Duodenal mucosa (tissue), 2 donors: ENCODE measurements around the gene BRD9.

Source experiments
- H3K27ac ChIP-seq: one replicate; pipeline ENCODE4 v1.7.0; 2013; ENCODE audit warnings: low read depth, low read length
- H3K27me3 ChIP-seq, 2 donors: one replicate each; pipeline ENCODE4 v1.7.0; 2013; ENCODE audit warnings: low read length in 2 of 2, control low read depth in 1 of 2; ENCODE audit not compliant: insufficient read depth in 2 of 2, control insufficient read depth in 1 of 2
- H3K36me3 ChIP-seq, 2 donors: one replicate each; pipeline ENCODE4 v1.7.0; 2013; ENCODE audit warnings: low read length in 2 of 2, control low read depth in 1 of 2; ENCODE audit not compliant: insufficient read depth in 2 of 2, control insufficient read depth in 1 of 2
- H3K4me1 ChIP-seq, 2 donors: one replicate each; pipeline ENCODE4 v1.7.0; 2013; ENCODE audit warnings: low read length in 2 of 2, control low read depth in 1 of 2; ENCODE audit not compliant: insufficient read depth in 2 of 2, control insufficient read depth in 1 of 2
- H3K4me3 ChIP-seq, 2 donors: one replicate each; pipeline ENCODE4 v1.7.0; 2013; ENCODE audit warnings: low read length in 2 of 2, low read depth in 1 of 2
- H3K9ac ChIP-seq, 2 donors: one replicate each; pipeline ENCODE4 v1.7.0; 2013; ENCODE audit warnings: low read length in 2 of 2, low read depth in 1 of 2
- H3K9me3 ChIP-seq, 2 donors: one replicate each; pipeline ENCODE4 v1.7.0; 2013; ENCODE audit warnings: low read length in 2 of 2, control low read depth in 1 of 2; ENCODE audit not compliant: control insufficient read depth in 1 of 2

The BRD9 gene

DNA sequence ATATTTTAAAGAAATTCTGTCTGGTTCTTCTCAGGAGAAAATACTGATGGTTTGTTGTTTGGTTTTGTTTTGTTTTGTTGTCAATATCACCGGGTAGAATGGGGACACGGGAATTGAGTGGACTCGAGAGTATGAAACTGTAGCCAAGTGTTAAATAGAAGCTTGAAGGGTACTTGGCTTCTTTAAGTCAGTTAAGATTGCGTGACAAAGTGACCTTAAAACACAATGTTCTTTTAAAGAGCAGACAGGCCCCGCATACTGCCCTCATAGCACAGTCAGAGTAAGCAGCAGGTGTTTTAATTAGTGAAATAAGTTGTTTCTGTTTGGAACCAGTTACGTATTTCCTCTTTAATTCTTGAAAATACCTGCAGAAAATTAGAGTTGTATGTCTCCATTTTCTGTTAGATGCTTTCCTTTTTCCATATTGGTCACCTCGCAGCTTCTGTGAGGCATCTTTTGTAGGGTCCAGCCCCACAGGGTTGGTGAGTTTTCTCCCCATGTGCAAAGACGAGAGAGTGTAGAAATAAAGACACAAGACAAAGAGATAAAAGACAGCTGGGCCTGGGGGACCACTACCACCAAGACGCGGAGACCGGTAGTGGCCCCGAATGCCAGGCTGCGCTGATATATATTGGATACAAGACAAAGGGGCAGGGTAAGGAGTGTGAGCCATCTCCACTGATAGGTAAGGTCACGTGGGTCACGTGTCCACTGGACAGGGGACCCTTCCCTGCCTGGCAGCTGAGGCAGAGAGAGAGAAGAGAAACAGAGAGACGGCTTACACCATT, 9.7 kb upstream of the BRD9 start:
- Histone ChIP-seq H3K27ac (no peak overlapping the region), H3K36me3 (peaks cover 0 to 3% of the 10 kb centered on the region in 2 donors), H3K9ac (no peak overlapping the region), H3K4me3 (no peak overlapping the region), H3K4me1 (no peaks in the 10 kb centered on the region), H3K27me3 (no peaks in the 10 kb centered on the region), H3K9me3 (no peaks in the 10 kb centered on the region)

DNA sequence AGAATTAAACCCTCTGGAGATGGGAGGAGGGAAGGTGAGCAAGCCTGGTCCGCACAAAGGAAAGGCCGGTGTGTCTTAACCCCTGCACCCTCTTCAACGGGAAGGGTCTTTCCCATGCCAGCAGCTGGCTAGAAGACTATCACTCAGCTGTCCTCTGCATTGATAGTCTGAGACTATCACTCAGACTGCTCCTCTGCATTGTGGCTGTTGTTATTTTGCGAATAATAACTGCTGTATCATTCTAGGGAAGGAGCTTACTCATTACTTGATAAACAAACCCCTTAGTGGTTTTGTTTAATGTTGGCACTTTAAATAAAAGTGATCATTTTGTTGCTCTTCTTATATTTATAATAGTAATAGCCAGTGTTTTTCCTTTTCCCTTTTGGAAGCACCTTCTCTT, 8.2 kb upstream of the BRD9 start:
- Histone ChIP-seq H3K36me3 (peaks cover 0 to 5% of the 10 kb centered on the region in 2 donors), H3K27me3 (no peaks in the 10 kb centered on the region), H3K9me3 (no peaks in the 10 kb centered on the region), H3K9ac (no peak overlapping the region), H3K27ac (no peak overlapping the region), H3K4me1 (no peaks in the 10 kb centered on the region), H3K4me3 (no peak overlapping the region)

DNA sequence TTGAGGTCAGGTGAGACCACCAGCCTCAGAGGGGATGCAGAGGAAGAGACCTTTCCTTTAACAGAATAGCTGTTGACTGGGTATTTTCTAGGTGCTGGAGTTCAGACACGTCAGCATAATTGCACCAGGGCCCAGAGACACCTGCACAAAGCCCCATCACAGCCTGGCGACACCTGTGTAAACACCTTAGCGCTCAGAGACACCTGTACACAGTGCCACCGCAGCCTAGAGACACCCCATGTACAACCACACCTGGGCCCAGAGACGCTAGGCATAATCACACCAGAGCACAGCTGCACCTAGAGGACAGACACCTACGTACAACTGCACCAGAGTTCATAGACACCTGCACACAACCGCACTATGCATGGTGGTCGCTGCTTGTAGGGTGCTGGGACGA, 1.1 kb upstream of the BRD9 start:
- Histone ChIP-seq H3K4me3 (peak overlapping the region; percentile 71 to 93), H3K36me3 (peaks cover 4 to 36% of the 10 kb centered on the region in 2 donors), H3K4me1 (peaks cover 22 to 26% of the 10 kb centered on the region in 2 donors), H3K27ac (no peak overlapping the region), H3K9me3 (no peaks in the 10 kb centered on the region), H3K9ac (peak overlapping the region in 1 of 2 donors; percentile 38), H3K27me3 (no peaks in the 10 kb centered on the region)

DNA sequence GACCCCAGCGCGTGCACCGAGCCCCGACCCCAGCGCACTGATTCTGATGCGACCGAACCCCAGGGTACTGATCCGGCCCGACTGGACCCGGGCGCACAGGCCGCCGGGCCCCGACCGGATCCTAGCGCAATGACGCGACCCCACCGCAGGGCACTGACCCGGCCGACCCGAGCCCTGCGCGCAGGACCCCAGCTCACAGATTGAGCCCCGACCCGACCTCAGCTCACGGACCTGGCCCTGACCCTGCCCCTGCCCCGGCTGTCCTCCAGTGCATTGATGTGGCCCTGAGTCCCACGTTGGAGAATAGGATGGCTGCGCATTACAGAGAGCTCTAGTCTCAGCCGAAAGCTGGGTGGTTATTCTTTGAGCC, 521 bp upstream of the BRD9 start:
- Histone ChIP-seq H3K9ac (peak overlapping the region in 1 of 2 donors; percentile 54), H3K27ac (no peak overlapping the region), H3K4me1 (peaks cover 22 to 26% of the 10 kb centered on the region in 2 donors), H3K9me3 (no peaks in the 10 kb centered on the region), H3K4me3 (peak overlapping the region; percentile 71 to 93), H3K27me3 (no peaks in the 10 kb centered on the region), H3K36me3 (peaks cover 4 to 42% of the 10 kb centered on the region in 2 donors)

DNA sequence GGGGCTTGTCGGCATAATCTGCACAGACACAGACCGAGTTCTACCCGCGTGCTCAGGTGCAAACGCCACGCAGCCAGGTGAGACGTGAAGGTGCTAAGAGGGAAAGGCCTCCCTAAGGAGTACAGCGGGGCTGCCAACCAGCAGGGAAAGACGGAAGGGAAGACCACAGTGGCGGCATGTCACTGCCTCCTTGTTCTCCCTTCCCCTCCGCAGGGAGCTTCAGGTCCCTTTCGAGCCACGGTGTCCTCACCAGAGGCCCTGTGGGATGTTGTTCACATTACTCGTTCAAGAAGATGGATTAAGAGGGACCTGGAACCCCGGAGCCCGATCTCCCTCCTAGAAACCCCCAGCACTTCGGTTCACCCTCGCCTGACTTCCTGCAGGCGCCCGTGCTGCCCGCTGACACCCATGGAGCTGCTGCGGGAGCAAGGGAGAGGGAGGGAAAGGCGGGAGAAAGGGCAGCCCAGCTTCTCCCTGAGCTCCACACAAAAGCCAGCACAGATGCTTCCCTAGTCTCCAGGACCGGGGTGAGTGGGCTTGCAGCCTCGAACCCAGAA, 686 bp downstream of the BRD9 start:
- Histone ChIP-seq H3K4me1 (peaks cover 22 to 26% of the 10 kb centered on the region in 2 donors), H3K9ac (peak overlapping the region; percentile 65 to 98), H3K36me3 (peaks cover 11 to 52% of the 10 kb centered on the region in 2 donors), H3K27me3 (no peaks in the 10 kb centered on the region), H3K9me3 (no peaks in the 10 kb centered on the region), H3K4me3 (peak overlapping the region; percentile 91 to 93), H3K27ac (peak overlapping the region; percentile 78)

DNA sequence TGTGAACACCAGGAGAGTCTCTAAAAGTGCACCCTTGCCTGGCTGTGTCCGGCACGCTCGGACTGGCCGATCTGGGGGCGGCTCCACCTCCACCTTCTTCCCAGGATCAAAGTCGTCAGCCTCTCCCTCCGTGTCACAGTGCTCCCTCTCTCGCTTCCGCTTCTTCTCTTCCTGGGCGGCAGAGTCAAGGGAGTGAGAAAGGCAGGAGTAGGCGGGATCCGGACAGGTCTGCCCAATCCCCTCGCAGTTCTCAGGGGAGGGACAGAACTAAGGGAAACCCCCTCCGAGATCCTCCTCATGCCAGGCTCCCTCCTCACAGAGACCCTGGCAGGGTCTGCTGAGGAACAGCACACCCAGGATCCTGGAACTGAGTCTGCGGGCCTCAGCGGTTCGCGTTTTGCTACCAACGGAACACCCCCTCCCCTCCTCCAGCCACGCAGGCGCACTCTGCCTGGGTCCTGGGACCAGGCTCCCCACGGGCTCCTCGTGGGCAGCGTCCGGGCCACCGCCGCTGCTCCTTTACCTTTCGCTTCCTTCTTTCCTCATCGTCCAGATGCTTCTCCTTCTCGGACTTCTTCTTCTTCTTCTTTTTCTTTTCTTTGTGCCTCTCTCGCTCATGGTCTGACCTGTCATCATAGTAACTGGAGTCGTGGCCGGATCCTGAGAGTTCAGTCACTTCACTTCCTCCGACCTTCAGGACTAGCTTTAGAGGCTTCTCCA, 1.3 kb downstream of the BRD9 start:
- H3K27ac ChIP-seq = no peak overlapping the region
- peak overlapping the region; percentile 65 to 98 for H3K9ac ChIP-seq
- peaks cover 17 to 55% of the 10 kb centered on the region in 2 donors for H3K36me3 ChIP-seq
- no peaks in the 10 kb centered on the region for H3K27me3 ChIP-seq
- H3K4me1 ChIP-seq = peaks cover 22 to 26% of the 10 kb centered on the region in 2 donors
- no peaks in the 10 kb centered on the region for H3K9me3 ChIP-seq
- H3K4me3 ChIP-seq = peak overlapping the region; percentile 91 to 93

DNA sequence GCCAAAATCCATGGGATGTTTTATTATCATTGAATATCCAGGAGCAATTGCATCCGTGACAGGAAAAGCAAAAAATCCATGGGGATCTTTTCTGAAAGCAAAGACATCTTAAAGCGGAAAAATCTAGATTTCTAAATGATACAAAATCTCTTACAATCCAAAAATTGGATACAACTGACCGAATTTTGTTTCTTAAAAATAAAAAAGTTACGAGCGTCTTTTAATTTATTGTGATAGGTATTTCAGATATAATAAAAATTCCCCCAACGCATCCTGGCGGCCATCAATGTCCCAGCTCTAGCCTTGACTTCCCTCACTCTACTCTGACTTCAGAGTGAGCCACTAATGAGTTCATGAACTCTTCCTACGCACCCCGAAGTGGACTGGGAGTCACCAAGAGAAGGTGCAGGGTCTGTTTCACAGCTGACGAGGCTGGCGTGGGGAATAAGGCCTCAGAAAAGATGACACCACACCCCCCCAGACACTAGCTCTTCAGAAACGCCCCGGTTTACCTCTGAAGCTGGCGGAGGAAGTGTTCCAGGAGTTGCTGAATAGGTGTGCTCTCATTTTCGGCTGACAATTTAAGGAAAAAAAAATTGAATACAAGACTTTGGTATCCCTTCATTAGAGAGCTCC, 3.4 kb downstream of the BRD9 start:
- no peak overlapping the region for H3K4me3 ChIP-seq
- peaks cover 30 to 70% of the 10 kb centered on the region in 2 donors for H3K36me3 ChIP-seq
- H3K9me3 ChIP-seq = no peaks in the 10 kb centered on the region
- H3K27ac ChIP-seq = no peak overlapping the region
- H3K4me1 ChIP-seq = peaks cover 22 to 26% of the 10 kb centered on the region in 2 donors
- no peak overlapping the region for H3K9ac ChIP-seq
- H3K27me3 ChIP-seq = no peaks in the 10 kb centered on the region

DNA sequence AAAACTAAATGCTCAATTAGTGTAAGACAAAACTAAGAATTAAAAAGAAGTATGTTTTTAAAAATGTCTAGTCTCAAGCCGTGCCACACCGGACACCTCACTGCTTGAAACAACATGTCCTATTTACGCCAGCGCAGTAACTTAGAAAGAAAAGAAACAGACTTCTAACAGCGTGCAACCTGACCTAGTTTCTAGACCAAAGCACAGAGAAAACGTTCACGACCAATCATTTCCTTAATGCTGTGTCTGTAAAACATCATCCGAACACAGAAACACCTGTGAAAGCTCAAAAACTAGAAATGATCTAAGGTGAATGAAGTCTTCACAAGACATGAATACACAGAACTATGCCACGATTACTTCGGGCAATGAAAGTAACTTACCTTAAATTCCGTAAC, 4.0 kb downstream of the BRD9 start:
- H3K4me3 ChIP-seq = no peak overlapping the region
- peaks cover 35 to 76% of the 10 kb centered on the region in 2 donors for H3K36me3 ChIP-seq
- no peak overlapping the region for H3K27ac ChIP-seq
- peaks cover 18 to 22% of the 10 kb centered on the region in 2 donors for H3K4me1 ChIP-seq
- no peaks in the 10 kb centered on the region for H3K9me3 ChIP-seq
- H3K9ac ChIP-seq = no peak overlapping the region
- no peaks in the 10 kb centered on the region for H3K27me3 ChIP-seq

DNA sequence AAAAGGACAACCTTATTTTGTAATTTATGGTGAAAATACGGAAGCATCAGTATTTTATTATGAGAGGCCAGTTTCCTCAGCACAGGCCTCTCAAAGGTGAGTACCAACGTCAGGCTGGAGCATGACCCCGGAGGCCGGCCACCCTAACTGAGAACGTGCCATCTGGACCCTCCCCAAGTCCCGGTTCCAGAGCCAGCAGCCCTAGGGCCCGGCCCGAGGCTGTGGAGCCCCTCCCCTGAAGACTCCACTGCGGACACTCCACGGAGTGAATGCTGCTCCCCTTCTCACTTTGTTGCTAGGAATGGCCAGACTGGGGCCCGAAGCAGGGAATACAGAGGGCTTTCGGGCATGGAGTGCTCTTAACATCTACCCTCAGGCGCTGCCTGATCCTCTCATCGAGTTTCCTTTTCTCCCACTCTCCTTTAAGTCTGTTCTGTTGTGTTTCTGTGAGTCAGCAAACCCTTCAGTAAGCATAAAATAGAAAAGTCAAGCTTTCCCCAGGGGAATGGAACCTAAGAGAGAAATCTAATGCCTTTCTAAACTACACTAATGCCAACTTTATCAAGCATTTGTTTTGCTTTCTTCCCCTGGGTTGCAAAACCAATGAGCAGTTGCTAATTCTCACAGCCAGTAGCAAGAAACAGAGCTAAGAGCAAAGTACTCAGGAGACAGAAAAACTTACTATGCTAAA, 4.5 kb downstream of the BRD9 start:
- Histone ChIP-seq H3K27me3 (no peaks in the 10 kb centered on the region), H3K27ac (no peak overlapping the region), H3K4me1 (peaks cover 13 to 16% of the 10 kb centered on the region in 2 donors), H3K9ac (no peak overlapping the region), H3K9me3 (no peaks in the 10 kb centered on the region), H3K36me3 (peaks cover 40 to 81% of the 10 kb centered on the region in 2 donors), H3K4me3 (no peak overlapping the region)
